NCI-H748 (cell line): ENCODE results near the gene CEP72.
"Not testable (repeated sequence)": the region's sequence is repeated elsewhere in the genome, so short reads cannot be mapped to it uniquely, and the experiment has no call there.

Source experiments
- DNase-seq: peaks from one replicate; lab custom pipeline; 2025; ENCODE audit not compliant: unreplicated experiment; lab: John Stamatoyannopoulos, UW

CEP72 gene, protein sequence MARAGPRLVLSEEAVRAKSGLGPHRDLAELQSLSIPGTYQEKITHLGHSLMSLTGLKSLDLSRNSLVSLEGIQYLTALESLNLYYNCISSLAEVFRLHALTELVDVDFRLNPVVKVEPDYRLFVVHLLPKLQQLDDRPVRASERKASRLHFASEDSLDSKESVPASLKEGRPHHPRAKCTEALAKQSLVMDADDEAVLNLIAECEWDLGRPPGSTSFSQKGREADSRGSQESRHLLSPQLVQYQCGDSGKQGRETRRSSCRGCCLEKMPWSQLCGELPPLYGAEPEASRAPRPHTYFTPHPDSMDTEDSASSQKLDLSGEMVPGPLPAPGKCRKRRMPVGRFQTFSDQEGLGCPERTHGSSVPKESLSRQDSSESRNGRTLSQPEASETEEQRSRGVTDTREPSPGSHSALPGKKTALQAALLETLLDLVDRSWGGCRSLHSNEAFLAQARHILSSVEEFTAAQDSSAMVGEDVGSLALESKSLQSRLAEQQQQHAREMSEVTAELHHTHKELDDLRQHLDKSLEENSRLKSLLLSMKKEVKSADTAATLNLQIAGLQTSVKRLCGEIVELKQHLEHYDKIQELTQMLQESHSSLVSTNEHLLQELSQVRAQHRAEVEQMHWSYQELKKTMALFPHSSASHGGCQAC

DNA sequence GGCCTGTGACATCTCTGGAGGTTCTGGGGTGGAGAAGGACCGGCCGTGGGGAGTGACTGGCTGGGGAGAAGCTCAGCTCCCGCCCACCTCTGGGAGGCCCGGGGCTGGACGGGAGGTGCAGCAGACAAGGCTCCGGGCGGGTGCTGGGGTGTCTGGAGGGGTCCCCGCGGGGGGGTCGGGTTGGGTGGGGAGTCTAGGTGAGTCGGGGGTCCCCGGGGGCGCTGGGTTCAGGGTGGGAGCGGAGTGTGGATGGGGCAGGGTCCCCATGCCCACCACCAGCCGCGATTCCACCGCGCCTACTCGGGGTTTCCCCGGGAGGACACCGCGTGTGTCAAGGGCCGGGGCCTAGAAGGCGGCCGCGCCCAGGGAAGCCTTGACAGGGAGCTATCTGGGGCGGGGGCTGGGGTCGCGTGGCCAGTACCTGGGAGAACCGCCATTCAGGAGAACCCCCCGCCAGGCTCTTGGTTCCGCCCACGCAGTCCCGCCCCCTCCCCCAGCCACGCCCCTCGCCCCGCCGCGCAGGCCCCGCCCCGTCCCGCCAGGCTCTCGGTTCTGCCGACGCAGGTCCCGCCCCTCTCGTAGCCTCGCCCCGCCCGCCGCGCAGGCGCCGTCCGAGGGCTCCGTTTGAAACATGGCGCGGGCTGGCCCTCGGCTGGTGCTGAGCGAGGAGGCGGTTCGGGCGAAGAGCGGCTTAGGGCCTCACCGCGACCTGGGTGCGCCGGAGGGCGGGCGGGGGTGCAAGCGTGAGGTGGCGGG, at the start of gene CEP72:
TSS of gene CEP72 (plus strand) at position 610 of the 756 bp plus-strand sequence. CDS start at position 632, 22 bp downstream.
- peak; percentile 95 for DNase-seq

DNA sequence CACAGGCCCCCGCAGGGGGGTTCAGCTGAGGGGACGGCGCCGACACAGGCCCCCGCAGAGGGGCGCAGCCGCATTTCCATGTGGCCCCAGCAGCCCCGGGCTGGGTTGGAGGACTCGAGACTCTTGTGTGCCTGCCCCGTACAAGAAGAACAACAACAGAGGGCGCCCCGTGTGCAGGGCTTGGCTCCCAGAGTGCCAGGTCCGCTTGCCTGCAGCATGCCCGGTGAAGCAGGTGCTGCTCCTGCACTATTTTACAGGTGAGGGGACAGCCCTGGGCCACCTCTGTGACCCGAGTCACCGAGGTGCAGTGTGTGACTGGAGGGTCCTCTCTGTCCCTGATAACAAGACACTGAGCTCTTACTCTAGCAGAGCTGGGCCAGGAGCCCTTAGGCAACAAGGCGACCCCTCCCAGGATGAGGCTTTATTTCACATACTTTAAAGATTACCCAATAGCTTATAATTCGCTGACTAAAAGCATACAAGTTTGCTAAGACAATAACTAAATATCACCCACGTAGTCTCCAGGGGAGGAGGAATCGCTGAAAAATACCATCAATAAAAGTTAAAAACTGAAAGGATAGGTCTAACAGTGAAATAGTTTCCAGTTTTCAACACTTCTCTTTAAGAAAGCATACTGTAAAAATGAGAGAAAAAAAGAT, 46.2 kb upstream of the CEP72 start:
- peak; percentile 56 for DNase-seq

DNA sequence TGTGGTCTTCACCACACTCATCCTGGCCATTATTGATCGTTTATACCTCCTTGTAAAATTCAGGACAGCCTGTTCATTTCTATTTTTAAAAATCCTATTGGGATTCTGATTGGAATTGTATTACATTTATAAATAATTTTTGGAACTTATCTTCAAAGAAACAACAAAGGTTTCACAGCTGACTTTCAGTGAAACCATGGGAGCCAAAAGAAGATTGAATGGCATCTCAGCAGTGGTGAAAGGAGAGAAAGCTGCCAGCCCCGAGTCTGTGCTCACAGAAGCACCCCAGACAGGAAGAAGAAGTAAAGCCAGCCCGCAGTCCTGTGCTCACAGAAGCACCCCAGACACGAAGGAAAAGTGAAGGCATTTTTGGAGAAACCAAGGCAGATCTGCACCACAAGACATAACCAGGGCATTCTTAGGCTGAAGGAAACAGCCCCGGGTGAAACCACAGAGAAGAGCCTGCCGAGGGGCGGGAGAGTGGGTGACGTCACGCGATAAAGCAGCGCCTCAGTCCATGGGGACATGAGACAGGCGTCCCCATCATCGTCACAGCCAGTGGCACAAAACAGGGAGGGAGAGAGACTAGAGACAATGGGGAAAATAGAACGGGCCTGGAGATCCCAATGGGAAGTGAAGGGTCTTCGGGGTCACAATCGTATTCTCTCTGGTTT, 45.4 kb upstream of the CEP72 start:
- DNase-seq = no peak

DNA sequence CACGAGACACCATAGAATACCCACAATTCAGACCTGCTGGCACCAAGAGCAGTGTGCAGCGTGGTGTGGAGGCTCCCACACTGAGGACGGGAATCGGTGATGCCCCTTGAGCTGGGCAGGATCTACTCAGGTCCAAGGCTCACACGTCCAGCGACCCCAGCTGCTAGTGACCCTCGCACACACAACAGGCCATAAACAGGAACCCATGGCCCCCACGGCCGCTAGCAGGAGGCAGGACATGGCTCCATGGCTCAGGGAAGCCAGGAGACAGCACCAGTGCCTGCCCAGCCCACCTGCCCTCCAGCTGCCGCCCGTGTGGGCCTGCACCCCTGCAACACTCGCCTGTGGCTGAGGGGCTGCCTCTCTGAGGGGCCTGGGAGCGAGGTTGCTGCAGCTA, 44.5 kb upstream of the CEP72 start:
- DNase-seq = no peak

DNA sequence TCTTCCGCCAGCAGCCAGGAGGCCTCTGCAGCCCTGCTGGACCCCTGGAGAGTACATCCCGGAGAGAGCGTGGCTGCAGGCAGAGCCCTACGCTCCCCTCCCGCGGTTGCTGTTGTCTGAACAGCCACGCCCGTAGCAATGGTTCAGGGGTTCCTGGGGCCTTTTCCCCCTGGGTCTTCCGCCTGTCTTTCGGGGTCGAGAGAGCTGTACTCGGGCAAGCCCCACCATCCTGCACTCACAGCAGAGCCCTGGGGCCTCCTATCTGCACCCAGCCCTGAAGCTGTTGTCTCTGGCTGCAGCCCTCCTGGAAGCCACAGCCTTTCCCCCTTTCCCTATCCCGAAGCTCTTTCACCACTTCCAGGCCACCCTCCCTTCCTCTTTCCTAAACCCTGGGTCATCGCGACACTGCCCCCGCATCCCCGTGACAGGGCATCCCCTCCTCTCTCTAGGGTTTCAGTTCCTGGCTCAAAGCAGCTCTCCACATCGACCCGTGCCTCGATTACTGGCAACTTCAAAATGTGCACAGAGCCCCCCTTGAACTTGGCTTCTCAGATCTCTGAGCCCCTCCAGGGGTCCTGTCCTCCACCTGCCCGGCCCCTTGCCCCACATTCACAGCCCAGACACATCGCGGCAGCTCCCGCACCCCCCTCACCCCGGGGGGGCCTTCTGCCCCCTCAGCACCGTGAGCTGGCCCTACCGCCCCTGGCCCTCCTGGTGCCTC, 43.9 kb upstream of the CEP72 start:
- DNase-seq = peak; percentile 46

DNA sequence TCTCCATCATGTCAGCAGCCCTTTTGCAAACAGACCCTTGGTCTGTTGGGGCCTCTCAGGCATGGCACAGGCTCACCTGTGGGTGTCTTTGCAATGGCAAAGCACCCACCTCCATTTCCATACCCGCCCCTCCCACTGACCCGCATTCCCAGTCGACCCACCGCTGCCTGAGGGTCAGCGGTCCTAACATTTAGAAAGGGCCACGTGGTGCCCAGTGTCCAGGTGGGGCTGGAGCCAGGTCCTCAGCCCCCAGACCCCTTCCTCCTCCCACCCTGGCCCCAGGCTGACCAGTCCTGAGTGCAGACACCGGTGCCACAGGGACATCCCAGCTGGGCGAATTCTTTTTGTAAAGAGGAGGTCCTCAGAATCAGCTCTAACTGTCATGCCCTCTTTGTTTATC, 43.3 kb upstream of the CEP72 start:
- no peak for DNase-seq

DNA sequence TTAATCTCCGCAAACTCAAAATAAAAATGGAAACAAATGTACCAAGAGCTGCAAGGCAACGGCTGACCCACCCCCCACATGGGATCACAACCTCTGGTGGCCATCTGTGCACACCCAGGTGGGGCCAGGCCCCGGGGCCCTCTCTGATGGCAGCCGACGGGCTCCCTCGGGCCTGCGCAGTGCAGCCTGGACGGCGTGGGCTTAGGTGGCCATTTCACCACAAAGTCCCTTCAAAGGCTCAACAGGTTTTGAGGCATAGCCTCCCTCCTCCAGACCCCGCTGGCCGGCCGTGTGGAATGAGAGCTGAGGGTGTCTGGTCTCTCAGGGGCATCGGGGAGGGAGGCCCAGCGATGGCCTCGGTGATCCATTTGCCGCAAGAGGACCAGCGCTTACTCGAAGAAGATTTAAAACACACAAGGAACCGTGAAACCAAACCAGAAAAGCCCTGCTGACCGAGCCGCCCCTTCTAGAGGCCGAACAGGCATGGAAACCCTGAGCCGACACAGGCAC, 42.7 kb upstream of the CEP72 start:
- DNase-seq = no peak

DNA sequence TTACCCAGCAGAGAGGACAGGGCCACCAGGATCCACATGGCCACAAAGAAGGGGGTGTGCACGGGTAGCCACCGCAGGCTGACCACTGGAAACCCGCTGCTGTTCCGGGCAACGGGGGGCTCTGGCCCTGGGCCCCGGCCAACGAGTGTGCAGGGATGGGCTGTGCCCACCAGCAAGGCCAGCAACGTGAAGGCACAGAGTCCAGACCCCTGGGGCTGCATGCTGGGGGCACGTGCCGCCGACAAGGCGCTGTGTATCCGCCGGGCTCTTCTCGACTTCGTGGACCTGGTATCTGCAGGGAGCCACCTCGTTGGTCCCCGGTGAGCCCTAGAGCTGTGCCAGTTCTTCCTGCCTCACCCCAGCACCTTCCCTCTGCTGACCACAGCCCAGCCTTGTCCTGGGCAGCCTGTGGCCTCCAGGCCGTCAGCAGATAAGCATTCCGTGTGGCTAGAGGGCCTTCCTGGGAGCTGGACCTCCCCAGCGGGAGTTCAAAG, 42.2 kb upstream of the CEP72 start:
- DNase-seq = no peak

DNA sequence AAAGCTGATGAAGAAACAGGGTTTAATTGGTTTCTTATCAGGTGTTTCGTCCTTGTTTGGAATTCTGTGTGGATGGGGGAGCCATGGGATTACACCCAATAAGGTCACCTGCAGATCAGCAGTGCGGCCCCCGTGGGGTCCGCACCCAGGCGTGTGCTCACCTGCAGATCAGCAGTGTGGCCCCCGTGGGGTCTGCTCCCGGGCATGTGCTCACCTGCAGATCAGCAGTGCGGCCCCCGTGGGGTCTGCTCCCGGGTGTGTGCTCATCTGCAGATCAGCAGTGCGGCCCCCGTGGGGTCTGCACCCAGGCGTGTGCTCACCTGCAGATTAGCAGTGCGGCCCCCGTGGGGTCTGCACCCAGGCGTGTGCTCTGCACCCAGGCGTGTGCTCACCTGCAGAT, 41.7 kb upstream of the CEP72 start:
- no peak for DNase-seq

DNA sequence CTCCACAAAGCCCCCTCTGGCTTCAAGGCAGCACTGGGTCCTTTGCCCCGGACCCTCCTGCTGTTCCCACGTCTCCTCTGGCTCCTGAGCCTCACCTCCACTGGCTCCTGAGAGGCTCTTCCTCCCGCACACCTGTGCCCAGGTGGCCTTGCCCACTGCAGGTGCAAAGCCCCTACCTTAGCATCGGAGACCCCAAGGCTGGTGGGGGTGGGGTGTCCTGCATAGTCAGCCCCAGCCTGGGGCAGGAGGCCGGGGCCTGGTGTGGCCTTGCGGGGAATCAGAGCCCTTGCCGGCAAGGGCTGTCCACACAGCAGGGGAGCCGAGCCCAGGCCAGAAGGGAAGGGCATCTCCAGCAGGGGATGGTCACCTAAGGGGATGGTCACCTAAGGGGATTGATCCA, 41.3 kb upstream of the CEP72 start:
- no peak for DNase-seq

DNA sequence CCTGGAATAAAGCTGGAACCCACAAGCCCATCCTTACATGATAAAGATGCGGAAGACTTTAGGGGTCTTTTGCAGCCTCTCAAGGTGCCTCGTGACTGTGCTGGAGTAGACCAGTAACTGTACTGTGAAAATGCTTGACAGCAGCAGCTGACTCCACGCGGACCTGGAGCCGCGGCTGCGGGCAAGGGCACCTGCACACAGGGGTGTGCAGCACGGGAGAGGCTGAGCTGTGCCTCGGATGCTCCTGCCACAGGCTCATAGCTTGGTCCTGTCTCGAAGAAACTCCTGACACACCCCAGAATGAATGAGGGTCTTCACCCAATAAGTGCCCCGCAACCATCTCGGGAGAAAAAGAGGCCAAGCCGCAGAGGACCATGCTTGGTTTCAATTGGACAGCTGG, 40.3 kb upstream of the CEP72 start:
- DNase-seq = peak; percentile 87

DNA sequence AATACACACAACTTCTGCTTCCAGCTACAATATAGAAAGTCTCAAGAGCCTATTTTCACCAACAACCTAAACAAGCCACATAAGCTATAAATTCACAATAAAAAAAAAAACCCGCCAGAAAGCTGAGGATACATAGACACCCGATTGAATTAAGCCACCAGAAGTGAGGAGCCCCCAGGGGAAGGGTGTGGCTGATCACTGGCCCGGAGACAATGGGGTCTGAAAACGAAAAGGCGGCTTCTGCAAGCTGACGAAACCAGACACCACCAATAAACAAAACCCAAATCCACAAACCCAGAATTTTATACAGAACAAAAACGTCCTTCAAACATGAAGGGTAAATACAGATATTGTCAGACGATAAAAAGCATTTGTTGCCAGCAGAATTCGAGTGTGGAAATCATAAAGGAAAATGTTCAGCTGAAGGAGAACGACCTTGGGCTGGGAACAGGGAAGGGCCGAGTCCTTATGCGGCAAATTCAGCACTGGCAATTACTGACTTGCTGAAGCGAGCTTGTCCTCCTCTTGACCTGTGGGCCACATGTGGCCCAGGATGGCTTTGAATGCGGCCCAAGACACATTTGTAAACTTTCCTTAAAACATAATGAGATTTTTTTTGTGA, 39.6 kb upstream of the CEP72 start:
- peak; percentile 100 for DNase-seq

DNA sequence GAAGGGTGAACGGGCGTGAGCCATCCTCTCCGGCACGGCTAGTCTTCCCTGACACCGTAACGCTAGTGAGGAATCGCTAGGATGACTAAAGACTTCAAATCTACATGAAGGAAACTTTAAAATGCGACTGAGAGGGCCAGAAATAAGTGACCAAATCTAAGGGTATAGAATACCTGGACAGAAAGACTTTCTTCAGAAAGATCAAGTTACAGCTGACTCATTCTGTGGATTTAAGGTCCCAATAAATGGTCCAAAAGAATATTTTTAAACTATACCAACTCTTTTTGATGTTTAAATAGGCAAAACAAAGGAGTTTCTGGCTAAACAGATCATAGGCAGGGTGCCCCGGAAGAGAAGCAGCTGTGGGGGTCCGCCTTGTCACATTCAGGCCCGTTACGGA, 38.9 kb upstream of the CEP72 start:
- no peak for DNase-seq

DNA sequence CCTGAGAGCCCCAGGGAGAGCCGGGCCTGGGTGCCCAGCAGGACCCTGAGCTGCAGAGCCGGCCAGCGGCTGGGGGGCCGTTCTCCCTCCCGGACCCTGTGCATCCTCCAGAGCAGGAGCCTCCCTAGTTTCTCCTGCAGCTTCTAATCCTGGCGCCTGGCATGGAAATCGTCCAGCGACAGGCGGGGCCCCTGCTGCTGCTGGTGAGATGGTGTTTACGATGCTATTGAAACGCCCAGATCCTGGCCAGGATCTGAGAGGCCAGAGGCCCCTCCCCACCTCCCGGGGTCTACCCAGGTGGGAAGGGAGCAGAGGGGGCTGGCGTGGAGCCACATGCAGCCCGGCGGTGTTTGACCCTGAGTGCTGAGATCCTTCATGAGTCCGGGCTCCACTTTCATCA, 38.2 kb upstream of the CEP72 start:
- peak; percentile 98 for DNase-seq

DNA sequence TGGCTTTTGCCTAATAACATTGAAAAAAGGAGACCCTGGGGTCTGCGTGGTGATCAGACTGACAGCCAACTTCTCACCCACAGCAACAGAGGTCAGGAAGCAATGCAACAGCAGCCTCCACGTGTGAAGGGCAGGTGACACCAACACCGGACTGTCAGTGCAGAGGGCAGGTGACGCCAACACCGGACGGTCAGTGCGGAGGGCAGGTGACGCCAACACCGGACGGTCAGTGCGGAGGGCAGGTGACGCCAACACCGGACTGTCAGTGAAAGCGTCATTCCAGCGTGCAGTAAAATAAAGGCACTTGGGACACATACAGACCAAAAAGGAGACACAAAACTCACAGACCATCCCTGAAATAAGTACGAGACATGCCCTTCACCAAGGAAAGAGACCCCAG, 37.2 kb upstream of the CEP72 start:
- no peak for DNase-seq

DNA sequence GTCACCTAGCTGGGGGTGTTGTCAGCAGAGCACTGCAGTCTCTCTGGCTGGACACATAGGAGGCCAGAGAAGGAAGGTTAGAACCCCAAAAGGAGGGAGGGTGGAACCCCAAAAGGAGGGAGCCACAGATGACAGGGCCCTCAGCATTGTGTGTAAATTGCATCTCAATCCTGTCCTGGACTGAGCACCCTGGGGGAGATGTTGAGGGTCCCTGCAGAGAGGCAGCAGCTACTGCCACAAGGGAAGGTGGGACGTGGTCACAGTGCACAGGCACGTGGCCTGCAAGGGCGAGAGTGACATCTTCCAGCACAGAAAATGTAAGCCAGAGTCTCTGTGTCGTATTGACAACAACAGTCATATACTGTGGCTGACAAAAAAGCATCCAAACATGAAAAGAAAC, 36.5 kb upstream of the CEP72 start:
- DNase-seq = no peak

DNA sequence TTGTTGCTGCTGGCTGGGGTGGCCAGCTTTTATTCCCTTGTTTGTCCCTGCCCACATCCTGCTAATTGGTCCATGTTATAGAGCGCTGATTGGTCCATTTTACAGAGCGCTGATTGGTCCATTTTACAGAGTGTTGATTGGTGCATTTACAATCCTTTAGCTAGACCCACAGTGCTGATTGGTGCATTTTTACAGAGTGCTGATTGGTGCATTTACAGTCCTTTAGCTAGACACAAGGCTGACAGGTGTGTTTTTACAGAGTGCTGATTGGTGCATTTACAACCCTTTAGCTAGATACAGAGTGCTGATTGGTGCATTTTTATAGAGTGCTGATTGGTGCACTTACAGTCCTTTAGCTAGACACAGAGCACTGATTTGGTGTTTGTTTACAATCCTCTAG, 34.9 kb upstream of the CEP72 start:
- not testable (repeated sequence) for DNase-seq

DNA sequence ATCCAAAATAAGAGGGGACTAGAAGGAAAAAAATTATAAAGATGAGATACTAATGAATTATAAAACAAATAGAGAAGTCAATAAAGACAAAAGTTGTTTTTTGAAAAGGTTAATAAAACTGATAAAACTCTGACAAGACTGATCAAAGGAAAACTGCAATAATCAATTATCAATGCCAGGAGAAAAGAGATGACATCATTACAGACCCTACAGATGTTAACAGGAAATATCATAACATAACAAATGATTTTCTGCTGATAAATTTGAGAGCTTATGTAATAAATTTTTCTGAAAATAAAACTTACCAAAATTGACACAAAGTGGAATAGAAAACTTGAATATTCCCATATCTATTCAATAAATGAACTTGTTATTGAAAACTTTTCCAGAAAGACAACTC, 34.3 kb upstream of the CEP72 start:
- no peak for DNase-seq

DNA sequence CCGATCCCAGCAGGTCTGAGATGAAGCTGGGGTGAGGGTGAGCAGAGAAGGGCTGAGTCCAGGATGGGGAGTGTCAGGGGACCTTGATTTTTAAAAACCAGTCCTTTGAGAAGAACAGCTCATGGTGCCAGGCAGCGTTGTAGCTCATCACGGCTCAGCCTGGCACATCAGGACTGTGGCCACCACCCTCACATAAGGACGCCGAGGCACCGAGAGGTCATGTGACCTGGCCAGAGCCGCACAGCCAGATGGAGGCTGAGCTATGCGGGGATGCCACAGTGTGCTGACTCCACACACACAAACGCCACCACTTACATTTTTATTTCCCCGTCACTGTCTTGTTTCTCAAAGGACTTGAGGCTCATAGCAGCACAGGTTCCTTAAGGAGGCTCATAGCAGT, 32.9 kb upstream of the CEP72 start:
- no peak for DNase-seq
